ENCODE results near the gene DCP2.

DCP2 gene

GRCh38 chr5:112995764-112996618, 19.4 kb downstream of the DCP2 start:
- DNase-seq (ENCODE audit: low spot score): peak; percentile 55
- peak; percentile 87 for TF ChIP-seq CTCF (IDR thresholded peaks at IDR 0.05; ENCODE audit: extremely low read depth, insufficient read depth, missing control alignments)
- in situ Hi-C loops (cut with MboI; ENCODE audit: low pct_unique_long_range_greater_than_20kb, low sequenced_read_pairs, unreplicated experiment): no loop called here

- in situ Hi-C loops (cut with MboI; ENCODE audit: low pct_unique_long_range_greater_than_20kb, low sequenced_read_pairs, unreplicated experiment): no loop called here
- DNase-seq (ENCODE audit: low spot score): no peak
- no peak for TF ChIP-seq CTCF (IDR thresholded peaks at IDR 0.05; ENCODE audit: extremely low read depth, insufficient read depth, missing control alignments)
Measured at GRCh38 chr5:112996830-112997374, 20.3 kb downstream of the DCP2 start.

- in situ Hi-C loops (cut with MboI; ENCODE audit: low pct_unique_long_range_greater_than_20kb, low sequenced_read_pairs, unreplicated experiment): no loop called here
- TF ChIP-seq CTCF (IDR thresholded peaks at IDR 0.05; ENCODE audit: extremely low read depth, insufficient read depth, missing control alignments): no peak
- no peak for DNase-seq (ENCODE audit: low spot score)
Measured at GRCh38 chr5:112998296-112998695, 21.7 kb downstream of the DCP2 start.

GRCh38 chr5:113000466-113000865, 23.9 kb downstream of the DCP2 start:
- DNase-seq (ENCODE audit: low spot score): no peak
- in situ Hi-C loops (cut with MboI; ENCODE audit: low pct_unique_long_range_greater_than_20kb, low sequenced_read_pairs, unreplicated experiment): no loop called here
- no peak for TF ChIP-seq CTCF (IDR thresholded peaks at IDR 0.05; ENCODE audit: extremely low read depth, insufficient read depth, missing control alignments)

GRCh38 chr5:113002423-113002822, 25.8 kb downstream of the DCP2 start:
- in situ Hi-C loops (cut with MboI; ENCODE audit: low pct_unique_long_range_greater_than_20kb, low sequenced_read_pairs, unreplicated experiment): no loop called here
- no peak for TF ChIP-seq CTCF (IDR thresholded peaks at IDR 0.05; ENCODE audit: extremely low read depth, insufficient read depth, missing control alignments)
- no peak for DNase-seq (ENCODE audit: low spot score)

- DNase-seq (ENCODE audit: low spot score): no peak
- in situ Hi-C loops (cut with MboI; ENCODE audit: low pct_unique_long_range_greater_than_20kb, low sequenced_read_pairs, unreplicated experiment): no loop called here
- no peak for TF ChIP-seq CTCF (IDR thresholded peaks at IDR 0.05; ENCODE audit: extremely low read depth, insufficient read depth, missing control alignments)
Measured at GRCh38 chr5:113003763-113004162, 27.2 kb downstream of the DCP2 start.

Measured in GM13977 (cell line).